Measurements from ENCODE around the gene PPM1J. TPM values are rescaled to one million over a fixed set of nuclear protein-coding genes. Genes with fewer than 3 reads are reported as not detected.

Gene PPM1J
- total and polyA plus RNA-seq, 9 of the 15 experiments (the other 6 are each of a cell fraction or from before 2014, with no cell fraction given), result 0.25 to 10.5 (median 4.2) TPM

GRCh38 chr1:112685913-112686312, 29.2 kb downstream of the PPM1J start:
- H3K4me2 ChIP-seq (ENCODE audit: insufficient read depth, low read length), result no peak overlapping the region
- no peaks in the 10 kb centered on the region for H3K27me3 ChIP-seq (ENCODE audit: control insufficient read depth in 2 of 2, insufficient read depth in 2 of 2, low read length in 2 of 2)
- H3K79me2 ChIP-seq (ENCODE audit: control insufficient read depth, insufficient read depth, low read length), result peaks cover 5% of the 10 kb centered on the region; the same call in 2 of the 3 replicates
- H4K20me1 ChIP-seq (replicated peaks; ENCODE audit: control insufficient read depth, insufficient read depth, low read length), result peaks cover 6% of the 10 kb centered on the region
- peaks cover 18% of the 10 kb centered on the region in 2 experiments; a peak in 4 of 5 replicates for H3K4me1 ChIP-seq (replicated peaks in 1 of 2; ENCODE audit: control insufficient read depth in 2 of 2, insufficient read depth in 2 of 2, low read length in 2 of 2)
- no peak overlapping the region for H3K27ac ChIP-seq (ENCODE audit: extremely low read depth, low read depth, low read length)
- H2AFZ ChIP-seq (ENCODE audit: low read depth, low read length), result no peak overlapping the region
- BruUV-seq (replicated peaks), result no TSS peak
- no peak overlapping the region for H3K9ac ChIP-seq (ENCODE audit: insufficient read depth in 1 of 2, low read depth in 2 of 2, low read length in 2 of 2)
- intact Hi-C loops (cut with micrococcal nuclease), result no loop called here
- DNase-seq (ENCODE audit: extremely low read depth in 1 of 4, low spot score in 3 of 4) (peak in 1 of 4 experiments; percentile 7), FAIRE-seq (no peak), ATAC-seq (no peak)
- TF ChIP-seq FOXA3 (CRISPR knock-in tag; conservative IDR thresholded peaks at IDR 0.05 in 1 of 2, IDR thresholded peaks at IDR 0.05 in 1 of 2) (0 out of 4 replicates have a peak, but pooled peaks of 1 of the 2 experiments have one; percentile 38), NFIX (CRISPR knock-in tag; IDR thresholded peaks at IDR 0.05; ENCODE audit: low read depth) (no peak)
- H3K9me3 ChIP-seq (replicated peaks; ENCODE audit: control insufficient read depth, insufficient read depth, low read depth, low read length), result no peaks in the 10 kb centered on the region
- H3K4me3 ChIP-seq, result no peak overlapping the region
- WGBS (ENCODE audit: insufficient coverage, low coverage, missing lambda C conversion rate), result 72% methylated on average over 5 of the region's 5 CpGs
- in situ Hi-C loops (cut with MboI), result no loop called here
- peaks cover 34% of the 10 kb centered on the region; the same call in 2 of the 3 replicates for H3K36me3 ChIP-seq (ENCODE audit: control insufficient read depth, insufficient read depth, low read length)
- H3K9me1 ChIP-seq (ENCODE audit: control insufficient read depth, insufficient read depth, low read length), result peaks cover 4% of the 10 kb centered on the region
- CTCF ChIA-PET (ENCODE audit: low intra/inter-chr PET ratio), result no interaction called here
- POLR2A ChIA-PET, result interaction anchor here (0.8 to 3.3 kb wide), 3 partner anchors 13 to 1150 kb away, joined by 3 to 31 read pairs (median 9); no protein-coding TSS in a partner anchor

GRCh38 chr1:112678605-112679004, 36.5 kb downstream of the PPM1J start:
- TF ChIP-seq XRCC5 (IDR thresholded peaks at IDR 0.05; ENCODE audit: low read depth, low read length) (no peak), MYNN (IDR thresholded peaks at IDR 0.05) (peak; percentile 97), MYNN (CRISPR knock-in tag; IDR thresholded peaks at IDR 0.05) (no peak), AFF1 (IDR thresholded peaks at IDR 0.05; ENCODE audit: low read depth in 1 of 2, partially characterized antibody in 2 of 2) (no peak), TFE3 (CRISPR knock-in tag; IDR thresholded peaks at IDR 0.05) (no peak), ZNF766 (CRISPR knock-in tag; conservative IDR thresholded peaks at IDR 0.05) (0 out of 2 replicates have a peak, but pooled peaks have one; percentile 33), BCL6 (CRISPR knock-in tag; IDR thresholded peaks at IDR 0.05) (no peak)
- ChIA-PET CTCF (ENCODE audit: low intra/inter-chr PET ratio) (no interaction called here), POLR2A (no interaction called here)
- Histone ChIP-seq H3K4me2 (ENCODE audit: insufficient read depth, low read length) (no peak overlapping the region), H3K27ac (ENCODE audit: extremely low read depth, low read depth, low read length) (no peak overlapping the region), H3K36me3 (ENCODE audit: control insufficient read depth, insufficient read depth, low read length) (peaks cover 18% of the 10 kb centered on the region), H3K4me1 (replicated peaks in 1 of 2; ENCODE audit: control insufficient read depth in 2 of 2, insufficient read depth in 2 of 2, low read length in 2 of 2) (peaks cover 18 to 33% of the 10 kb centered on the region in 2 experiments), H3K4me3 (no peak overlapping the region), H3K9me1 (ENCODE audit: control insufficient read depth, insufficient read depth, low read length) (no peaks in the 10 kb centered on the region), H2AFZ (ENCODE audit: low read depth, low read length) (no peak overlapping the region), H4K20me1 (replicated peaks; ENCODE audit: control insufficient read depth, insufficient read depth, low read length) (no peaks in the 10 kb centered on the region), H3K9me3 (replicated peaks; ENCODE audit: control insufficient read depth, insufficient read depth, low read depth, low read length) (no peaks in the 10 kb centered on the region), H3K27me3 (ENCODE audit: control insufficient read depth in 2 of 2, insufficient read depth in 2 of 2, low read length in 2 of 2) (no peaks in the 10 kb centered on the region), H3K79me2 (ENCODE audit: control insufficient read depth, insufficient read depth, low read length) (peaks cover 59% of the 10 kb centered on the region), H3K9ac (ENCODE audit: insufficient read depth in 1 of 2, low read depth in 2 of 2, low read length in 2 of 2) (no peak overlapping the region)
- 62% methylated on average over 3 of the region's 3 CpGs for WGBS (ENCODE audit: insufficient coverage, low coverage, missing lambda C conversion rate)
- no peak for FAIRE-seq
- no peak for DNase-seq (ENCODE audit: extremely low read depth in 1 of 4, low spot score in 3 of 4)
- no peak for ATAC-seq
- in situ Hi-C loops (cut with MboI) (no loop called here), intact Hi-C loops (cut with micrococcal nuclease) (no loop called here)
- BruUV-seq (replicated peaks), result no TSS peak
